GM21717 (cell line): ENCODE data around the gene PLAC8L1.

ENCODE experiments used
- ATAC-seq: cut with Tn5 transposase; IDR thresholded peaks from one replicate; pipeline ENCODE4 v1.9.1; 2021; ENCODE audit warnings: mild to moderate bottlenecking, moderate library complexity; ENCODE audit not compliant: unreplicated experiment

PLAC8L1 gene

GRCh38 chr5:146081556-146081955 is 23.8 kb downstream of the PLAC8L1 start:
- ATAC-seq: no peak

- ATAC-seq: no peak
Observed at GRCh38 chr5:146079695-146080373, 25.5 kb downstream of the PLAC8L1 start.

GRCh38 chr5:146078566-146078965 is 26.8 kb downstream of the PLAC8L1 start:
- ATAC-seq: no peak

GRCh38 chr5:146076455-146076854 is 28.9 kb downstream of the PLAC8L1 start:
- no peak for ATAC-seq

- no peak for ATAC-seq
Observed at GRCh38 chr5:146076028-146076427, 29.3 kb downstream of the PLAC8L1 start.

- ATAC-seq: no peak
Observed at GRCh38 chr5:146073239-146073900, 32.0 kb downstream of the PLAC8L1 start.

GRCh38 chr5:146072595-146072994 is 32.8 kb downstream of the PLAC8L1 start:
- ATAC-seq: no peak

- no peak for ATAC-seq
Observed at GRCh38 chr5:146071171-146071570, 34.2 kb downstream of the PLAC8L1 start.

- no peak for ATAC-seq
Observed at GRCh38 chr5:146070746-146071145, 34.6 kb downstream of the PLAC8L1 start.

- ATAC-seq: peak; percentile 78
Observed at GRCh38 chr5:146069780-146070099, 35.6 kb downstream of the PLAC8L1 start.

GRCh38 chr5:146068977-146069779 is 36.2 kb downstream of the PLAC8L1 start:
- peak; percentile 72 for ATAC-seq

GRCh38 chr5:146068206-146068605 is 37.2 kb downstream of the PLAC8L1 start:
- no peak for ATAC-seq

- ATAC-seq: no peak
Observed at GRCh38 chr5:146066968-146067367, 38.4 kb downstream of the PLAC8L1 start.

GRCh38 chr5:146060221-146060585 is 45.2 kb downstream of the PLAC8L1 start:
- no peak for ATAC-seq

- no peak for ATAC-seq
Observed at GRCh38 chr5:146059460-146060220, 45.7 kb downstream of the PLAC8L1 start.

GRCh38 chr5:146055432-146055831 is 49.9 kb downstream of the PLAC8L1 start:
- no peak for ATAC-seq

GRCh38 chr5:146052780-146053179 is 52.6 kb downstream of the PLAC8L1 start:
- ATAC-seq: no peak

GRCh38 chr5:146051678-146052077 is 53.7 kb downstream of the PLAC8L1 start:
- no peak for ATAC-seq

GRCh38 chr5:146050086-146050485 is 55.3 kb downstream of the PLAC8L1 start:
- no peak for ATAC-seq

- no peak for ATAC-seq
Observed at GRCh38 chr5:146049704-146050026, 55.7 kb downstream of the PLAC8L1 start.

GRCh38 chr5:146048994-146049703 is 56.2 kb downstream of the PLAC8L1 start:
- peak; percentile 48 for ATAC-seq
